GM12878 (cell line): ENCODE measurements around the gene HMG20B.

Experiments
- IKZF1 ChIP-seq: fragments of 450-650 bp; conservative IDR thresholded peaks from 2 replicates; pipeline ENCODE4 v1.6.1; 2017; ENCODE audit warnings: antibody characterized with exemption, mild to moderate bottlenecking
- NFXL1 ChIP-seq: fragments of 450-650 bp; IDR thresholded peaks from 2 replicates; pipeline ENCODE4 v1.6.1; 2017; ENCODE audit warnings: antibody characterized with exemption, mild to moderate bottlenecking, borderline replicate concordance
- POLR2AphosphoS5 ChIP-seq: IDR thresholded peaks from 2 replicates; pipeline ENCODE4 v1.6.1; 2011; ENCODE audit warnings: mild to moderate bottlenecking, low read length, inconsistent platforms
- RCOR1 ChIP-seq: conservative IDR thresholded peaks from 2 replicates; pipeline ENCODE4 v1.6.1; 2012; ENCODE audit warnings: low read depth, low read length, improper control_type of control experiment
- RFX5 ChIP-seq: IDR thresholded peaks from 2 replicates; pipeline ENCODE4 v1.6.1; 2011; ENCODE audit warnings: low read depth, low read length, improper control_type of control experiment
- SIN3A ChIP-seq: IDR thresholded peaks from 2 replicates; pipeline ENCODE4 v1.6.1; 2012; ENCODE audit warnings: low read depth, low read length, improper control_type of control experiment
- SREBF2 ChIP-seq: IDR thresholded peaks from 2 replicates; pipeline ENCODE4 v1.6.1; 2012; ENCODE audit warnings: mild to moderate bottlenecking, low read length
- TF ChIP-seq, protein P1 (sequence below), 3 experiments: IDR thresholded peaks in 2 of 3; conservative IDR thresholded peaks in 1 of 3; 2 replicates each; pipeline ENCODE4 v1.5.1; 2011; ENCODE audit warnings: low read depth in 3 of 3, low read length in 3 of 3, mild to moderate bottlenecking in 3 of 3, control low read depth in 2 of 3, moderate library complexity in 2 of 3, inconsistent platforms in 1 of 3, mixed read lengths in 1 of 3; ENCODE audit not compliant: control insufficient read depth in 2 of 3, insufficient read depth in 1 of 3; ENCODE audit errors: extremely low read depth in 1 of 3
- TF ChIP-seq, protein P2 (sequence below): fragments of 450-650 bp; IDR thresholded peaks from 2 replicates; pipeline ENCODE4 v1.6.1; 2016; ENCODE audit warnings: mild to moderate bottlenecking, moderate library complexity, borderline replicate concordance

DNA sequence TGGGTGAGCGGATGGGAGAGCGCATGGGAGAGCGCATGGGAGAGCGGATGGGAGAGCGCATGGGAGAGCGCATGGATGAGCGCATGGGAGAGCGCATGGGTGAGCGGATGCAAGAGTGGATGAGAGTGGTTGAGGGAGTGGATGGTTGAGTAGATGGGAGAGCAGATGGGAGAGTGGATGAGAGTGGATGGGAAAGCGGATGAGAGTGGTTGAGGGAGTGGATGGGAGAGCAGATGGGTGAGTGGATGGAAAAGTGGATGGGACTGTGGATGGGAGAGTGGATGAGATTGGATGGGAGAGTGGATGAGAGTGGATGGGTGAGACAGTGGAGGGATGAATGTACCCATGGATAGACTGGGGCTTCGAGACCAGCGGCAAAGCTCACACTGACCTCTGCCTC, 42.4 kb upstream of the HMG20B start:
- TF ChIP-seq NFXL1 (no peak), RFX5 (no peak), POLR2AphosphoS5 (no peak), SIN3A (no peak), RCOR1 (no peak), IKZF1 (no peak), SREBF2 (no peak)
- TF ChIP-seq, protein P1, sequence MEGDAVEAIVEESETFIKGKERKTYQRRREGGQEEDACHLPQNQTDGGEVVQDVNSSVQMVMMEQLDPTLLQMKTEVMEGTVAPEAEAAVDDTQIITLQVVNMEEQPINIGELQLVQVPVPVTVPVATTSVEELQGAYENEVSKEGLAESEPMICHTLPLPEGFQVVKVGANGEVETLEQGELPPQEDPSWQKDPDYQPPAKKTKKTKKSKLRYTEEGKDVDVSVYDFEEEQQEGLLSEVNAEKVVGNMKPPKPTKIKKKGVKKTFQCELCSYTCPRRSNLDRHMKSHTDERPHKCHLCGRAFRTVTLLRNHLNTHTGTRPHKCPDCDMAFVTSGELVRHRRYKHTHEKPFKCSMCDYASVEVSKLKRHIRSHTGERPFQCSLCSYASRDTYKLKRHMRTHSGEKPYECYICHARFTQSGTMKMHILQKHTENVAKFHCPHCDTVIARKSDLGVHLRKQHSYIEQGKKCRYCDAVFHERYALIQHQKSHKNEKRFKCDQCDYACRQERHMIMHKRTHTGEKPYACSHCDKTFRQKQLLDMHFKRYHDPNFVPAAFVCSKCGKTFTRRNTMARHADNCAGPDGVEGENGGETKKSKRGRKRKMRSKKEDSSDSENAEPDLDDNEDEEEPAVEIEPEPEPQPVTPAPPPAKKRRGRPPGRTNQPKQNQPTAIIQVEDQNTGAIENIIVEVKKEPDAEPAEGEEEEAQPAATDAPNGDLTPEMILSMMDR (IDR thresholded peaks at IDR 0.05 in 2 of 3, conservative IDR thresholded peaks at IDR 0.05 in 1 of 3; ENCODE audit: control insufficient read depth in 2 of 3, extremely low read depth in 1 of 3, insufficient read depth in 1 of 3, low read depth in 3 of 3, low read length in 3 of 3), result no peak
- TF ChIP-seq, protein P2, sequence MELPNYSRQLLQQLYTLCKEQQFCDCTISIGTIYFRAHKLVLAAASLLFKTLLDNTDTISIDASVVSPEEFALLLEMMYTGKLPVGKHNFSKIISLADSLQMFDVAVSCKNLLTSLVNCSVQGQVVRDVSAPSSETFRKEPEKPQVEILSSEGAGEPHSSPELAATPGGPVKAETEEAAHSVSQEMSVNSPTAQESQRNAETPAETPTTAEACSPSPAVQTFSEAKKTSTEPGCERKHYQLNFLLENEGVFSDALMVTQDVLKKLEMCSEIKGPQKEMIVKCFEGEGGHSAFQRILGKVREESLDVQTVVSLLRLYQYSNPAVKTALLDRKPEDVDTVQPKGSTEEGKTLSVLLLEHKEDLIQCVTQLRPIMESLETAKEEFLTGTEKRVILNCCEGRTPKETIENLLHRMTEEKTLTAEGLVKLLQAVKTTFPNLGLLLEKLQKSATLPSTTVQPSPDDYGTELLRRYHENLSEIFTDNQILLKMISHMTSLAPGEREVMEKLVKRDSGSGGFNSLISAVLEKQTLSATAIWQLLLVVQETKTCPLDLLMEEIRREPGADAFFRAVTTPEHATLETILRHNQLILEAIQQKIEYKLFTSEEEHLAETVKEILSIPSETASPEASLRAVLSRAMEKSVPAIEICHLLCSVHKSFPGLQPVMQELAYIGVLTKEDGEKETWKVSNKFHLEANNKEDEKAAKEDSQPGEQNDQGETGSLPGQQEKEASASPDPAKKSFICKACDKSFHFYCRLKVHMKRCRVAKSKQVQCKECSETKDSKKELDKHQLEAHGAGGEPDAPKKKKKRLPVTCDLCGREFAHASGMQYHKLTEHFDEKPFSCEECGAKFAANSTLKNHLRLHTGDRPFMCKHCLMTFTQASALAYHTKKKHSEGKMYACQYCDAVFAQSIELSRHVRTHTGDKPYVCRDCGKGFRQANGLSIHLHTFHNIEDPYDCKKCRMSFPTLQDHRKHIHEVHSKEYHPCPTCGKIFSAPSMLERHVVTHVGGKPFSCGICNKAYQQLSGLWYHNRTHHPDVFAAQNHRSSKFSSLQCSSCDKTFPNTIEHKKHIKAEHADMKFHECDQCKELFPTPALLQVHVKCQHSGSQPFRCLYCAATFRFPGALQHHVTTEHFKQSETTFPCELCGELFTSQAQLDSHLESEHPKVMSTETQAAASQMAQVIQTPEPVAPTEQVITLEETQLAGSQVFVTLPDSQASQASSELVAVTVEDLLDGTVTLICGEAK, result no peak
